ENCODE data around the gene GCK.
"Not testable (repeated sequence)": the region's sequence is repeated elsewhere in the genome, so short reads cannot be mapped to it uniquely, and the experiment has no call there.

Gene GCK

DNA sequence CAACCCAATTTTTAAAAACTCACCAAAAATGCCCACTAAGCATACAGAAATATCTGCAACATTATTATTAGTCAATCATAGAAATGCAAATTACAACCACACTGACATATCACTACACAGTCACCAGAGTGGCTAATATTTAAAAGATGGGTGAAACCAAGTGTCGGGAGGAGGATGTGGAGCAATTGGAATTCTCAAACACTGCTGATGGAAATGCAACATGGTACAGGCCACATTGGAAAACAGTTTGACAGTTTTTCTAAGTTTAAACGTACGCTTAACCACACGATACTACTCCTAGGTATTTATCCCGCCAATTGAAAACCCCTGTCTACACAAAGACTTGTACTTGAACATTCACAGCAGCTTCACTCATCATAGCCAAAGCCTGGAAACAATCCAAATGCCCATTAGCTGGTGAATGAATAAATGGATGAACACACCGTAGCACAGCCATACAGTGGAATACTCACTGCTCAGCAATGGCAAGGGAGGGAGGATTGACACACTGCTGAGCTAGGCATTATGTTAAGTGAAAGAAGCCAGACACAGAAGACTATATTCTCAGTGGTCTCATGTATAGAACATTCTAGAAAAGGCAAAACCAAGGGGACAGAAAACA is 16.3 kb downstream of the GCK start:
- Histone ChIP-seq H4K8ac (ENCODE audit: low read depth, low read length) (no peak overlapping the region), H3K27ac (ENCODE audit: low read depth, low read length) (no peak overlapping the region)

GRCh38 chr7:44172352-44172751 is 16.9 kb downstream of the GCK start:
- Histone ChIP-seq H3K27me3 (ENCODE audit: insufficient read depth, low read length, poor library complexity) (no peaks in the 10 kb centered on the region), H4K5ac (ENCODE audit: low read length) (no peak overlapping the region), H3K4me1 (ENCODE audit: control insufficient read depth, low read depth, low read length) (no peaks in the 10 kb centered on the region), H3K18ac (ENCODE audit: low read length) (no peak overlapping the region), H3K23ac (ENCODE audit: low read length) (no peak overlapping the region), H3K36me3 (ENCODE audit: control insufficient read depth, insufficient read depth, low read length) (no peaks in the 10 kb centered on the region), H2AK5ac (ENCODE audit: low read length) (no peak overlapping the region), H3K4me2 (ENCODE audit: low read length) (no peak overlapping the region), H3K9ac (ENCODE audit: low read length) (no peak overlapping the region), H3K79me1 (ENCODE audit: low read length) (no peaks in the 10 kb centered on the region), H3K4me3 (ENCODE audit: low read length) (no peak overlapping the region), H3K56ac (ENCODE audit: low read length) (no peak overlapping the region), H3K4ac (ENCODE audit: low read depth, low read length) (no peak overlapping the region), H4K8ac (ENCODE audit: low read depth, low read length) (no peak overlapping the region), H3K79me2 (ENCODE audit: control insufficient read depth, insufficient read depth, low read length) (no peaks in the 10 kb centered on the region), H2BK5ac (ENCODE audit: low read length) (no peak overlapping the region), H3K27ac (ENCODE audit: low read depth, low read length) (no peak overlapping the region), H2BK120ac (ENCODE audit: low read depth, low read length) (no peak overlapping the region), H2BK15ac (replicated peaks; ENCODE audit: low read depth) (no peak overlapping the region)
- DNase-seq, result no peak

More for the DNA sequence above, 16.3 kb downstream of the GCK start:
- no CpG with 5 or more reads among the region's 6 CpGs for WGBS (ENCODE audit: extremely low coverage, insufficient coverage, low lambda C conversion rate)
- H4K5ac ChIP-seq (ENCODE audit: low read length), result no peak overlapping the region
- no peak overlapping the region for H3K4ac ChIP-seq (ENCODE audit: low read depth, low read length)
- H3K23ac ChIP-seq (ENCODE audit: low read length), result no peak overlapping the region
- no peaks in the 10 kb centered on the region for H3K79me2 ChIP-seq (ENCODE audit: control insufficient read depth, insufficient read depth, low read length)
- no peak for DNase-seq
- H3K79me1 ChIP-seq (ENCODE audit: low read length), result no peaks in the 10 kb centered on the region
- H2AK5ac ChIP-seq (ENCODE audit: low read length), result no peak overlapping the region
- H3K27me3 ChIP-seq (ENCODE audit: insufficient read depth, low read length, poor library complexity), result no peaks in the 10 kb centered on the region
- H3K4me2 ChIP-seq (ENCODE audit: low read length), result no peak overlapping the region
- no peak overlapping the region for H2BK15ac ChIP-seq (replicated peaks; ENCODE audit: low read depth)
- H3K36me3 ChIP-seq (ENCODE audit: control insufficient read depth, insufficient read depth, low read length), result no peaks in the 10 kb centered on the region
- H3K4me3 ChIP-seq (ENCODE audit: low read length), result no peak overlapping the region
- H3K4me1 ChIP-seq (ENCODE audit: control insufficient read depth, low read depth, low read length), result no peaks in the 10 kb centered on the region
- H2BK5ac ChIP-seq (ENCODE audit: low read length), result no peak overlapping the region
- no peak overlapping the region for H3K9ac ChIP-seq (ENCODE audit: low read length)
- H3K56ac ChIP-seq (ENCODE audit: low read length), result no peak overlapping the region
- H2BK120ac ChIP-seq (ENCODE audit: low read depth, low read length), result no peak overlapping the region
- no peak overlapping the region for H3K18ac ChIP-seq (ENCODE audit: low read length)

- H2BK15ac ChIP-seq (replicated peaks; ENCODE audit: low read depth); H3K4me1 ChIP-seq (ENCODE audit: control insufficient read depth, low read depth, low read length); H3K18ac ChIP-seq (ENCODE audit: low read length); H2BK120ac ChIP-seq (ENCODE audit: low read depth, low read length); H2BK5ac ChIP-seq (ENCODE audit: low read length); H3K36me3 ChIP-seq (ENCODE audit: control insufficient read depth, insufficient read depth, low read length); H3K79me1 ChIP-seq (ENCODE audit: low read length); H3K23ac ChIP-seq (ENCODE audit: low read length); H3K4me3 ChIP-seq (ENCODE audit: low read length); H3K4ac ChIP-seq (ENCODE audit: low read depth, low read length); H2AK5ac ChIP-seq (ENCODE audit: low read length); H3K79me2 ChIP-seq (ENCODE audit: control insufficient read depth, insufficient read depth, low read length); H3K9ac ChIP-seq (ENCODE audit: low read length); DNase-seq; H3K4me2 ChIP-seq (ENCODE audit: low read length); H4K8ac ChIP-seq (ENCODE audit: low read depth, low read length); H3K56ac ChIP-seq (ENCODE audit: low read length); H3K27me3 ChIP-seq (ENCODE audit: insufficient read depth, low read length, poor library complexity); H4K5ac ChIP-seq (ENCODE audit: low read length); H3K27ac ChIP-seq (ENCODE audit: low read depth, low read length): not testable (repeated sequence)
- WGBS (ENCODE audit: extremely low coverage, insufficient coverage, low lambda C conversion rate), result no CpG with 5 or more reads among the region's 9 CpGs
Observed at GRCh38 chr7:44171901-44172300, 17.3 kb downstream of the GCK start.

DNA sequence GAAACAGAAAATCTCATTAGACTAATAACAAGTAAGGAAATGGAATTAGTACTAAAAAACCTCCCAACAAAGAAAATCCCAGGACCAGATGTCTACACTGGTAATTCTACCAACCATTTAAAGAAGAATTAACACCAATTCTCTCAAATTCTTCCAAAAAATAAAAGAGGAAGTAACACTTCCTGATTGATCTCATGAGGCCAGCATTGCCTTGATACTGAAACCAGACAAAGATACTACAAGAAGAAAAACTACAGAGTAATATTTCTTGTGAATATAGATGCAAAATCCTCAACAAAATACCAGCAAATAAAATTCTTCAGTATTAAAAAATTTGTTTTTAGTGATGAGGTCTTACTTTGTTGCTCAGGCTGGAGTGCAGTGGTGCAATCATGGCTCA is 21.3 kb downstream of the GCK start:
- H3K56ac ChIP-seq (ENCODE audit: low read length), result no peak overlapping the region
- no peak overlapping the region for H3K9ac ChIP-seq (ENCODE audit: low read length)
- H3K18ac ChIP-seq (ENCODE audit: low read length), result no peak overlapping the region
- no peak overlapping the region for H4K8ac ChIP-seq (ENCODE audit: low read depth, low read length)
- no peaks in the 10 kb centered on the region for H3K4me1 ChIP-seq (ENCODE audit: control insufficient read depth, low read depth, low read length)
- no peak overlapping the region for H2AK5ac ChIP-seq (ENCODE audit: low read length)
- no peak overlapping the region for H2BK15ac ChIP-seq (replicated peaks; ENCODE audit: low read depth)
- H3K23ac ChIP-seq (ENCODE audit: low read length), result no peak overlapping the region
- H3K4me3 ChIP-seq (ENCODE audit: low read length), result no peak overlapping the region
- H3K4me2 ChIP-seq (ENCODE audit: low read length), result no peak overlapping the region
- H3K79me1 ChIP-seq (ENCODE audit: low read length), result no peaks in the 10 kb centered on the region
- H4K5ac ChIP-seq (ENCODE audit: low read length), result no peak overlapping the region
- no peak for DNase-seq
- H3K79me2 ChIP-seq (ENCODE audit: control insufficient read depth, insufficient read depth, low read length), result no peaks in the 10 kb centered on the region
- no peaks in the 10 kb centered on the region for H3K27me3 ChIP-seq (ENCODE audit: insufficient read depth, low read length, poor library complexity)
- H2BK120ac ChIP-seq (ENCODE audit: low read depth, low read length), result no peak overlapping the region
- no peak overlapping the region for H3K4ac ChIP-seq (ENCODE audit: low read depth, low read length)
- H3K27ac ChIP-seq (ENCODE audit: low read depth, low read length), result no peak overlapping the region
- no peaks in the 10 kb centered on the region for H3K36me3 ChIP-seq (ENCODE audit: control insufficient read depth, insufficient read depth, low read length)
- H2BK5ac ChIP-seq (ENCODE audit: low read length), result no peak overlapping the region

DNA sequence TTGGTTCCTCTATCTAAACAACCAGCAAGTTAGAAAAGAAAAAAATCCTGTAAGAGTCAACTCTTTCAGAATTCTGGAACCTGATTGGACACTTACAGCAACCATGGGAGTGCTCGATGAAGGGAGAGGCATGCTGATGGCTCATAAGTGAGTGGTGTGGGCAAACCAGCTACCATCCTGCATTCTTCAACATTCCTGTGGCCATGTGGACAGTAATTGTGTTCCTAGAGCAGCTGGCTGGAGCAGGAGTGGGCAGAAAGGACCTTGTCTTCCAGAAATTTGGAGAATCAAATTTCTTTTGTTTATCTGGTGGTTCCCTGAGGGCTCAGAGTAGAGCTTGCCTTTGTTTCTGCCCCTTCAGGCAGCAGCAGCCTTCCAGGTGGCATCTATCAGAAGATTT is 25.6 kb downstream of the GCK start:
- Histone ChIP-seq H3K56ac (ENCODE audit: low read length) (no peak overlapping the region), H3K4ac (ENCODE audit: low read depth, low read length) (no peak overlapping the region), H3K4me3 (ENCODE audit: low read length) (no peak overlapping the region), H3K27me3 (ENCODE audit: insufficient read depth, low read length, poor library complexity) (no peaks in the 10 kb centered on the region), H4K8ac (ENCODE audit: low read depth, low read length) (no peak overlapping the region), H4K5ac (ENCODE audit: low read length) (no peak overlapping the region), H3K79me1 (ENCODE audit: low read length) (no peaks in the 10 kb centered on the region), H2AK5ac (ENCODE audit: low read length) (no peak overlapping the region), H3K4me2 (ENCODE audit: low read length) (no peak overlapping the region), H3K23ac (ENCODE audit: low read length) (no peak overlapping the region), H3K27ac (ENCODE audit: low read depth, low read length) (no peak overlapping the region), H3K18ac (ENCODE audit: low read length) (no peak overlapping the region), H2BK15ac (replicated peaks; ENCODE audit: low read depth) (no peak overlapping the region), H3K79me2 (ENCODE audit: control insufficient read depth, insufficient read depth, low read length) (no peaks in the 10 kb centered on the region), H3K9ac (ENCODE audit: low read length) (no peak overlapping the region), H3K36me3 (ENCODE audit: control insufficient read depth, insufficient read depth, low read length) (no peaks in the 10 kb centered on the region), H2BK5ac (ENCODE audit: low read length) (no peak overlapping the region), H2BK120ac (ENCODE audit: low read depth, low read length) (no peak overlapping the region), H3K4me1 (ENCODE audit: control insufficient read depth, low read depth, low read length) (no peaks in the 10 kb centered on the region)
- peak; percentile 15 for DNase-seq
- WGBS (ENCODE audit: extremely low coverage, insufficient coverage, low lambda C conversion rate), result no CpG with 5 or more reads among the region's 1 CpG

DNA sequence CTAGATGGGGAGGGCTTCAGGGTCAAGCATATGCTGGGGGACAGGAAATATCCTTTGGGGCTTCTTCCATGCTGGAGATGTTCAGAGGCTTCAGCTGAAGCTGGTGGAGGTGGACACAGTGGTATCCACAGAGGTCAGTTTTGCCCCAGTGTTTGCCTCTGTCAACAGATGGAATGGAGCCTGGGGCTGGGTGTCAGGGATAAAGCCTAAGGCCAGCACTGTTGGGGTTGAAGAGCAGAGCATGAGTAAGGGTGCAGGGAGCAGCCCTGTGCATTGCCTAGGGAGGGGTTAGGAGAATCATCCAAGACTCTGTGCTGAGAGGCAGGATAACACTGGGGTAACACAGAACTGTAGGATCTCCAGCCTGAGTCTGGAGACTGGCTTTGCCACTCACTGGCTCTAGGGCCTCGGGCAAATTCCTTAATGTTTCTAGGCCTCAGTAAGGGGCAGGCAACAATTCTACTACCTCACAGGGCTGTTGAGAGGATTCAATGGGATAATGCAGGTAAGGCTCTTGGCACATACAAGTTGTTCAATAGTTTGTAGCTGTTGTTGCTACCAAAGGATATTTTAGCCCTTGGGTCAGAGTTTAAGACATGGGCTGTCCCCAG is 26.3 kb downstream of the GCK start:
- no peak overlapping the region for H4K5ac ChIP-seq (ENCODE audit: low read length)
- H3K27me3 ChIP-seq (ENCODE audit: insufficient read depth, low read length, poor library complexity), result no peaks in the 10 kb centered on the region
- no peak overlapping the region for H2BK15ac ChIP-seq (replicated peaks; ENCODE audit: low read depth)
- H3K4me2 ChIP-seq (ENCODE audit: low read length), result no peak overlapping the region
- no peak overlapping the region for H3K18ac ChIP-seq (ENCODE audit: low read length)
- no peak overlapping the region for H2BK5ac ChIP-seq (ENCODE audit: low read length)
- no peak overlapping the region for H3K9ac ChIP-seq (ENCODE audit: low read length)
- no peak overlapping the region for H3K23ac ChIP-seq (ENCODE audit: low read length)
- H3K4me1 ChIP-seq (ENCODE audit: control insufficient read depth, low read depth, low read length), result no peaks in the 10 kb centered on the region
- H3K27ac ChIP-seq (ENCODE audit: low read depth, low read length), result no peak overlapping the region
- no peaks in the 10 kb centered on the region for H3K36me3 ChIP-seq (ENCODE audit: control insufficient read depth, insufficient read depth, low read length)
- no peak overlapping the region for H3K4ac ChIP-seq (ENCODE audit: low read depth, low read length)
- H3K56ac ChIP-seq (ENCODE audit: low read length), result no peak overlapping the region
- H3K79me1 ChIP-seq (ENCODE audit: low read length), result no peaks in the 10 kb centered on the region
- DNase-seq, result peak; percentile 45
- H3K4me3 ChIP-seq (ENCODE audit: low read length), result no peak overlapping the region
- H4K8ac ChIP-seq (ENCODE audit: low read depth, low read length), result no peak overlapping the region
- no peaks in the 10 kb centered on the region for H3K79me2 ChIP-seq (ENCODE audit: control insufficient read depth, insufficient read depth, low read length)
- H2BK120ac ChIP-seq (ENCODE audit: low read depth, low read length), result no peak overlapping the region
- H2AK5ac ChIP-seq (ENCODE audit: low read length), result no peak overlapping the region
- WGBS (ENCODE audit: extremely low coverage, insufficient coverage, low lambda C conversion rate), result no CpG with 5 or more reads among the region's 1 CpG

Data from mesendoderm (in vitro differentiated cells).